Body of pancreas (tissue), 4 donors: Measurements from ENCODE around the gene CLSTN2.

ENCODE experiments used
- POLR2A ChIP-seq, 3 donors: fragments of 450-650 bp; IDR thresholded peaks; one replicate each; pipeline ENCODE4 v1.6.1; 2016; ENCODE audit warnings: antibody characterized with exemption in 3 of 3, mild to moderate bottlenecking in 2 of 3
- TF ChIP-seq, protein P1 (sequence below), 7 experiments: fragments of 450-650 bp in 4 of 7; fragments of 200-600 bp in 3 of 7; sonication (generic) in 3 of 7; IDR thresholded peaks; one replicate each; pipeline ENCODE4 v1.5.1; 2016 to 2019; ENCODE audit warnings: antibody characterized with exemption in 7 of 7

DNA sequence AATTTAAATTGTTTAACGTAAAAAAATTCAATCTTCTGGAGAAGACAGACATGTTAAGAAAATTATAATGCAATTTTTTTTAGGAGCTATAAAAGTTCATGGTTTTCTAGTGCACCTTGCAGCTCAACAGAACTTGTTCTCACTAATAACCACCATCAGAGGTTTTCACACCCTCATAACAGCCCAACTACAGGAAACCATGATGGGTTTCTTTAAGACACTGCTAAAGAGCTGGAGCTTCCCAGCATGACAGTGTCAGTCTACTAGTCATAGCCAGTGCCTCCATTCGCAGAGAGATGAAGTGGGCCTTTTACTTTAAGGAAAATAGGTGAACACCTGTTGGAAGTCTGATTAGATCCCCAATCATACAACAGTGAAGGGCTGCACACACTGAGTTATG is 518.8 kb downstream of the CLSTN2 start:
- TF ChIP-seq, protein P1, sequence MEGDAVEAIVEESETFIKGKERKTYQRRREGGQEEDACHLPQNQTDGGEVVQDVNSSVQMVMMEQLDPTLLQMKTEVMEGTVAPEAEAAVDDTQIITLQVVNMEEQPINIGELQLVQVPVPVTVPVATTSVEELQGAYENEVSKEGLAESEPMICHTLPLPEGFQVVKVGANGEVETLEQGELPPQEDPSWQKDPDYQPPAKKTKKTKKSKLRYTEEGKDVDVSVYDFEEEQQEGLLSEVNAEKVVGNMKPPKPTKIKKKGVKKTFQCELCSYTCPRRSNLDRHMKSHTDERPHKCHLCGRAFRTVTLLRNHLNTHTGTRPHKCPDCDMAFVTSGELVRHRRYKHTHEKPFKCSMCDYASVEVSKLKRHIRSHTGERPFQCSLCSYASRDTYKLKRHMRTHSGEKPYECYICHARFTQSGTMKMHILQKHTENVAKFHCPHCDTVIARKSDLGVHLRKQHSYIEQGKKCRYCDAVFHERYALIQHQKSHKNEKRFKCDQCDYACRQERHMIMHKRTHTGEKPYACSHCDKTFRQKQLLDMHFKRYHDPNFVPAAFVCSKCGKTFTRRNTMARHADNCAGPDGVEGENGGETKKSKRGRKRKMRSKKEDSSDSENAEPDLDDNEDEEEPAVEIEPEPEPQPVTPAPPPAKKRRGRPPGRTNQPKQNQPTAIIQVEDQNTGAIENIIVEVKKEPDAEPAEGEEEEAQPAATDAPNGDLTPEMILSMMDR (IDR thresholded peaks at IDR 0.05): no peak
- no peak for TF ChIP-seq POLR2A (IDR thresholded peaks at IDR 0.05)
